OCI-M2 (cell line): ENCODE data around the gene SLC22A23.

ENCODE experiments used
- DNase-seq: peaks from one replicate; lab custom pipeline; 2025; ENCODE audit not compliant: unreplicated experiment; lab: John Stamatoyannopoulos, UW

Gene SLC22A23

DNA sequence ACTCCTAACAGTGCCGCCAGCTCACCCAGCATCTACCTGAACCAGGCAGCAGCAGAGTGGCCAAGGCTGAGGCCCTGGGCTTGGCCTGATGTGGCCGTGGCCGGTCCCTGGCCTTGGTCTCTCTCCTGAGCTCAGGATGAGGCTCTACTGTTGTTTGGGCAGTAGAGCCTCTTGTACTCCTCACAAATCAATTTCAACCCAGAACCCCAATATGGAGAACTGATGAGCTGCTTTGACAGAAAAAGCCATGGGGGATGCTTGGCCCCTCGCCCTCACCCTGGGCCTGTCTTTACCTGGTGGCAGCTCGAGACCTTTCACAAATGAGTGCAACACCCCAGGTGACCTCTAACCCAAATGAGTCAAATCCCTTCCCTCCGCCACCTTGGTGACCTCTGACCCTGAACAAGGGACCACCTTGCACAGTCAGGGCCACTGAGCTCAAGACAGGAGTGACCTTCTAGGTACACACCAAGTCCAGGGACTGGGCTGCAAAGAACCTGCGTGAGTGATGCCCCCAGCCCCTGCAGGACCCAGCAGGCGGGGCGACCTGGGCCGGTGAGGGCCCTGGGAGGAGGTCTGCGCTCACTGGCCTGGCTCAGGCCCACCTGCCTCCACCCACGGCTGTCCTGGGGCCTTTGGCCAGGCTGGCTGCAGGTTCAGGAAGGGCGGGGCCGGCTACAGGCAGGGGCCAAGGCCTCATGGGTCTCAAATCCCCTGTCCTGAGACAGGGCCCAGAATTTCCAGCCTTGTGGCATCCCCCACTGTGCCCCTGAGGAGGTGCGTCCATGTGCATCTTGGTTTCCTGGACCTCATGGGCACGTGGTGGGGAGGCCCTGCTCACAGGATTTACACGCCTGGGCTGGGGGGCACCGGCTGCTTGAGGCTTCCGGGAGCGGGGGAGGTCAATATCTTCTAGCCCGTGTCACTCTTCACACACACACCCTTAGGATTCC lies 167.9 kb downstream of the SLC22A23 start:
- DNase-seq, result no peak

DNA sequence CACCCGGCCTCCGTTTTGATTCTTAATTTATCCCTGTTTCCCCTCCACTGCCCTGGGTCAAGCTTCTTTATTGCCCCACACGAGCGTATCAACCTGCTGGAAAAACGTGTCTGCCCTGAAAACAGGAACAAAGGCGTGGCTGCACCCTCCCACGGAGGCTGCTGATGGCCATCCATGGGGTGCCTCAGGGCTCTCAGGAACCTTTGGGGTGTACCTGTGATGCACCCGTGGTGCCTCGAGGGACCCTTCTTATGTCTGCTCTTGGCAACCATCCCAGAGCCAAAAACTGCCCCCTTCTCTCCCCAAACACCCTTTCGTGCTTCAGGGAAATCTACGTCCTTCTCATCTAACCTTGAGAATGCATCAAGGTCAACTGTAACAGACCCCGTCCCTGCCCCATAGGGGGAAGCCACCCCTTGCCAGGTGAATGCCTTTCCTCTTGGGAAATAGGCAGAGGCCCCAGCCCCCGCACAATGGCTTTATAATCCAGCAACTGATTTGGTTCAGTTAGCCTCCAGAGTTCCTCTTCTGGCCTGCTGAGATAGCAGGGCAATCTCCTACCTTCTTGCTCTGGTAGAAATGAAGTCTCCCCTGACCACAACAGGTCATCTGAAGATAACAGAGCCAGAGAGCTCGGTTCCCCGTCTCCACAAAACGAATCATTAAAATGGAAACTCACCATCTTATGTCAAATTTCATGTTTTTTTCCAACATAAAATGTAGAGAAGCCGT lies 168.7 kb downstream of the SLC22A23 start:
- DNase-seq, result peak; percentile 63

- DNase-seq, result no peak
These were observed 169.5 kb downstream of the SLC22A23 start for GRCh38 chr6:3287308-3287707.

DNA sequence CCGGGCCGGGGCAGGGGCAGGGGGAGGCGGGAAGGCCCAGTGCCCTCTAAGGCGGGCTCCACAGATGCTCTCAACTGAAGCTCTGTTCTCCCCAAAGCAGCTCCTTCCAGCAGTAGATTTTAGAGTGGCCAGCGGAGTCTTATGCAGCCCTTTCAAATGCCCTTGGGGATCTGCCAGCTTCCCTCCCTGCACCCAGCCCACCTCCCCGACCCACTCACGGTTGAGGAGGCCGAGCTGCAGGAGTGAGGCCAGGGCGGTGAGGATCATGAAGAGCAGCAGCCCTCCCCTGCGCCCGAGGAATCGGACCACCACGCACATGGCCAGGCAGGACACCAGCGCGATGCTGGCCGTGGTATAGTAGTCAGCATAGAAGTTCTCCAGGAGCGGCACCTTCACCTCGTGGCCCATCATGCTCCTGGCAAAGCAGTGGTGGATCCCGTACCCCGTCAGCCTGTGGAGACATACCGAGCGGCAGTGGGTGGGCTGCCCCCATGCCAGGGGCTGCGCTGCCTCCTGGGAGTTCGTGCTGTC lies 170.1 kb downstream of the SLC22A23 start:
- DNase-seq, result no peak

DNA sequence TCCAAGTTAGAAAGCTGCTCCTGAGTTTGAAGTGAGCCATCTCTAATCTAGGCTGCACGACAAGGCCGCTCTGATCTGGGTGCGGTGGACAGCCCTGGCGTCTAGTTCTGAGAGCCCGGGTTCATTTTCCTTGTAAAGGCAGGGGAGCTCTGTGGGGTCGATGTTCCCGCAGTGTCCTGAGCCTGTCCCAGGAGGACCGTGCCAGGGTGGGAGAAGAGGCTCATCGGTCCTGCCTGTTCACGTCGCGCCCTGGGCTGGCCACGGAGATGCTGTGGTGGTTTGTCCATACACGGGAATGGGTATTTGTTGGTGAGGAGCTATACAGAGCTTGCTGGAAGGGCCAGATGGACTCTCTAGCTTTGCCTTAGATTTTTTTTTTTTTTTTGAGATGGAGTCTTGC lies 171.1 kb downstream of the SLC22A23 start:
- no peak for DNase-seq

GRCh38 chr6:3285049-3285639 lies 171.7 kb downstream of the SLC22A23 start:
- no peak for DNase-seq

DNA sequence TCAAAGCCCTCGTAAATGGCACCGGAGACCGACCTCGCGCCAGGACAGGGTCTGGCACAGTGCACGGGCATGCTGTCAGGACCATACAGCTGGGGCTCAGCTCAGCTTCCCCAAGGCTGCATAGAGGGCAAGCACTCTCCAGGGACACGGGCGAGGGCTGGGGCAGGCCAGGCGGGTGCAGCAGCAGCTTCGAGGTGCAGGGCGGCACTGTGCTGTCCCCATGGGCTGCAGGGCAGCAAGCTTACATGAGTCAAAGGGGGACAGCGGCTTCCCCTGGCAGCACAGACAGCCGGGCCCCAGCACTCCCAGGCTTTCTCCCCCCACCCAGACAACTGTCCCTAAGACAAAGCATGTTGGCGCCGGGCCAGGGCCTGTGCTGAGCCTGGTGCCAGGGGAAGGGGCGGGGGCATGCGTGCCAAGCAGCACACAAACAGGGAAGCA lies 172.4 kb downstream of the SLC22A23 start:
- no peak for DNase-seq

- no peak for DNase-seq
These were observed 173.0 kb downstream of the SLC22A23 start for GRCh38 chr6:3283641-3284435.

GRCh38 chr6:3283241-3283640 lies 173.6 kb downstream of the SLC22A23 start:
- DNase-seq, result no peak

GRCh38 chr6:3282476-3283236 lies 174.2 kb downstream of the SLC22A23 start:
- no peak for DNase-seq

DNA sequence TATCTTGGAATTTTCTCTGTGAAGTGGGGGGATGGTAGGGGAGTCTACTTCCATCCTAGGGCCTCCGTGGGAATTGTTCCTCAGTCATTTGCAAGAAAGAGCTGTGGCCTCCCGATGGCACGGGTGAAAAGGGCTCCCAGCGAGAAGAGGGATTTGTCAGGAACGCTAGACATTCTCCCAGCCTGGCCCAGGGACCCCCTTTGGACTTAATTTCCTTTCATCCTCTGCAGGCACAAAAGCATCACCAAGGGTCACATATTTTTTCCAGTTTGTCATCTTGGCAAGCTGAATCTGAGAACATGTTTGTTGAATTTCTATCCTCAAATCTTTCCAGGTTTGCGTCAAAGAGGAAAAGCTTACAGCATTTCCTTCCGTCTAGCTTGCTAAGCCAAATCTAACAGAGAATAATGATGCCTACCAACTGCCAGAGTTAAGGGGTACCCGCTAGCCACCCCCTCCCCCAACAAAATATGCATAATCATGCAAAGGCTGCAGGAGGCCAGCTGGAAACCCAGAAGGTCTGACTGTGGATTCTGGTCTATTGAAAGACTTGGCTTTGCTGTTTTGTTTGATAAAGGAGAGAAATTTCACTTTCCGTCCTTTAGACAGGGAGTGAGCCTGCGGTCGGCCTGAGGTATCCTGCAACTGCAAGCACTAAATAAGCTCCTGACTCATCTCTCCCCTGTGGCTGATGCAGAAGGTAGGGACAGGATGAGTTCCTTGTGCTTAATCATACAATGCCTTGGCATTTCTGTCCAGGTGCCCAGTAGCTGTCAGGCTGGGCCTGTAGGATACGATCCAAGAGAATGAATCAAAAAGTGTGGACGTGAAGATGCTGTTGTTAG lies 175.0 kb downstream of the SLC22A23 start:
- DNase-seq, result no peak

DNA sequence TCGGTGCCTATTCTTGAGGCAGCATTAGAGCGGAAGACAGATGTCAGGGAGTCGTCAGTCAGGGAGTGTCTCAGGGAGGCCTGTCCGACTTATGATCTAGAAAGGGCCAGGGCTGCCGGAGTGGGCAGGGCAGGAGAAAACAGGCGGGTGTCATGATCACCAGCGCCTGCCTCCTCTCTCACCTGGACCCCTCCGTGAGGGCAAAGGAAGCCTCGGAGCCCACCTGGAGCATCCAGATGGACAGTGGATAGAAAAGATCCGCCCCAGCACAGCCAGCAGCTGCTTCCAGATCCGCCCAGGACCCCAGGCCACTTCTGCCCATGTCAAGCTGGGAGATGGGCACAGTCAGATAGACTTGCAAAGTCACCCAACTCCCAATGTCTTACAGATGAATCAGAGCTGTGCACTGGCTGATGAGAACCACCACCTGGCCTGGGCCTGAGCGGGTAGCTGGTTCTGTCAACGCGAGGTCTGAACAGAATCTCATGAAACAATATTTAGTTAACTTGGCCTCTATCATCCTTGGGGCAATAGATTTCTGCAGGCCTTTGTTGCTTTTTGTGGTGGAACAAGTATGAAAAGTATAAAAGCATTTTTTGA lies 175.9 kb downstream of the SLC22A23 start:
- no peak for DNase-seq

DNA sequence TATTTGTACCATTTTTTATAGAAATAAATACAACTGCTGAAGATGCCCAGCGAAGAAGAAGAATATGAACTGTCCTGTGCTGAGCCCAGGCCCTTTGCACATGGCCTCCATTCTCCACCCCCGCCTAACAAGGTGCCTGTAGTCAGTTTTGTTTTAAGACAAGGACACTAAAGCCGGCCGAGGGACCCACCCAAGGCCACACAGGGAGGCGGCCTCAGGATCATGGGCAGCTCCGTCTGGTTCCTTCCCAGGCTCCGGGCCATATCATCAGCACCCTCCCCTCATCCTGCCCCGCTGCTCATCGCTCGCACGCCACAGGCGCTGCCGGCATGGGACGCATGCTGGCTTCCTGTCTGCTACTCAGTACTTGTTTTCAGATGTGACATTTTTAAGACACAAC lies 176.8 kb downstream of the SLC22A23 start:
- DNase-seq, result no peak

GRCh38 chr6:3278691-3279090 lies 178.2 kb downstream of the SLC22A23 start:
- no peak for DNase-seq

GRCh38 chr6:3277851-3278416 lies 178.9 kb downstream of the SLC22A23 start:
- DNase-seq, result no peak

GRCh38 chr6:3277251-3277650 lies 179.6 kb downstream of the SLC22A23 start:
- no peak for DNase-seq

- no peak for DNase-seq
These were observed 180.4 kb downstream of the SLC22A23 start for GRCh38 chr6:3276174-3277167.
